Heart left ventricle (tissue), 13 donors: ENCODE data around the gene GABBR2.

Experiments
- CTCF ChIP-seq, 12 donors: fragments of 200-600 bp; sonication (generic) in 4 of 12; IDR thresholded peaks; one replicate each; pipeline versions ENCODE4 v1.5.0 to v1.8.0; 2018 to 2022; ENCODE audit warnings: antibody characterized with exemption in 12 of 12, mild to moderate bottlenecking in 5 of 12
- POLR2A ChIP-seq, 2 donors: fragments of 450-650 bp; IDR thresholded peaks; one replicate each; pipeline ENCODE4 v1.6.1; 2017; ENCODE audit warnings: antibody characterized with exemption in 2 of 2, mild to moderate bottlenecking in 2 of 2, moderate library complexity in 2 of 2
- donor health status: ischemic (EF 13 %, LVEDD 7.1; RV severe dilation, severe dysfunction).
- donor health status: DM: no; HTN: yes; CAD: no.
- donor health status: DM: no; HTN: no; CAD: no.
- donor health status: ischemic (EF 25% LVEDD 6.9; RV normal size, moderate dysfunction).
- donor health status: ischemic (EF 25% LVEDD 5.7; RV mildly dilated, moderate dysfunction).
- donor health status: ischemic (EF 35%, LVEDD 5.7; RV mildly dilated, moderate dysfunction).
- donor health status: nonischemic (EF 11% LVEDD 7.7; RV severe dilation, severe dysfunction).
- donor health status: DM: yes; HTN: yes; CAD: no.
- donor health status: PGD.
- donor health status: ischemic (EF 29% LVEDD 5.4; RV normal size, mild dysfunction).
- donor health status: nonischemic (EF 23%, LVEDD 6.1; RV moderate dilation, normal function).

GRCh38 chr9:98323051-98323830 is 385.5 kb downstream of the GABBR2 start:
- TF ChIP-seq POLR2A (IDR thresholded peaks at IDR 0.05) (no peak), CTCF (IDR thresholded peaks at IDR 0.05) (no peak)
